Hematopoietic multipotent progenitor cell treated with erythropoietin and hydrocortisone succinate and interleukin-3 and kit ligand, for 15 days (in vitro differentiated cells): Measurements from ENCODE around the gene BRMS1L.
"Not testable (repeated sequence)": the region's sequence is repeated elsewhere in the genome, so short reads cannot be mapped to it uniquely, and the experiment has no call there.

ENCODE experiments used
- DNase-seq: peaks from one replicate; pipeline ENCODE4 v3.0.0-alpha.2; 2015; ENCODE audit warnings: low spot score

BRMS1L gene, protein sequence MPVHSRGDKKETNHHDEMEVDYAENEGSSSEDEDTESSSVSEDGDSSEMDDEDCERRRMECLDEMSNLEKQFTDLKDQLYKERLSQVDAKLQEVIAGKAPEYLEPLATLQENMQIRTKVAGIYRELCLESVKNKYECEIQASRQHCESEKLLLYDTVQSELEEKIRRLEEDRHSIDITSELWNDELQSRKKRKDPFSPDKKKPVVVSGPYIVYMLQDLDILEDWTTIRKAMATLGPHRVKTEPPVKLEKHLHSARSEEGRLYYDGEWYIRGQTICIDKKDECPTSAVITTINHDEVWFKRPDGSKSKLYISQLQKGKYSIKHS

DNA sequence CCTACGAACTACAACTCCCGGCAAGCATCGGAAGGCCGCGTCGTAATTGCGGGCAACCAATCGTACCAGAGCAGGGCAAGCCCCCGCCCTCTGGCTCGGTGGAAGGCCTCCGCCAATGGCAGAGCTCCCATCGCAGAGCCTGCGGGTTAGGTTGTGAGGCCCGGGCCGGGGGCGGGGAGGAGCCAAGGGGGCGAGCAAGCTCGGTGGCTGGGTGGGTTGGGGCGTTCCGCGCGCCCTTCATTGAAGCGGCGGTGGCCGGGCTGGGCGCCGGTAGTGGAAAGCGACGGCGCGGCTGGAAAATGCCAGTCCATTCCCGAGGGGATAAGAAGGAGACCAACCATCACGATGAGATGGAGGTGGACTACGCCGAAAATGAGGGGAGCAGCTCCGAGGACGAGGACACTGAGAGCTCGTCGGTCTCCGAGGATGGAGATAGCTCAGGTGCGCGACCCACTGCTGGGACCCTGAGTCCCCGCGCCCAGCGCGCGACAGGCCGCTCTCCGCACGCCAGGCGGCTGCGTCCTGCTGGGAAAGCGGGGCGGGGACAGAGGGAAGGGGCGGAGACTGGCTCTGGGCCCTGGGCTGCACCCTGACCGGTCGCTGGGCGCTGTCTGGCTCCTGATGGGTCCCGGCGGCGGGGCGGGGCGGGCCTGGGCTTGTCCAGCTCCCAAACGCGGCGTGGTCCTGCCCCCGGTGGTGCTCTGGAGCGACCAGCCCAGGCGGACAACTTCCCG is at the start of gene BRMS1L:
Gene BRMS1L, plus strand, starts transcription at position 121 of the 734 bp plus-strand sequence. Its CDS starts 179 bp downstream, at position 300.
- DNase-seq, result peak; percentile 92

DNA sequence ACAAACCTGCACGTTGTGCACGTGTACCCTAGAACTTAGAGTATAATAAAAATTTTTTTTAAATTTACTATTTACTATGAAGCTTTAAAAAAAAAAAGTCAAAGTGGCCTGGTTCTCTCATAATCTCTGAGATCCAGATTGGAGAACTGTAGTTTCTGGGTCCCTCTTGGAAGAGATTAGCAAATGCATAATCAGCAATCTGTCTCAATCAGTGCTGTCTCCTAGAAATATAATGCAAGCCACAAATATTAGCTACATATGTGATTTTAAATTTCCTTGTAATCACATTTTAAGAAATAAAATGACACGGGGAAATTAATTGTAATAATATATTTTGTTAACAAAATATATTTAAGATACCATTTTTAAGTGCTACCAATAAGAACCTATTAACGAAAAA is 49.3 kb upstream of the BRMS1L start:
- no peak for DNase-seq

DNA sequence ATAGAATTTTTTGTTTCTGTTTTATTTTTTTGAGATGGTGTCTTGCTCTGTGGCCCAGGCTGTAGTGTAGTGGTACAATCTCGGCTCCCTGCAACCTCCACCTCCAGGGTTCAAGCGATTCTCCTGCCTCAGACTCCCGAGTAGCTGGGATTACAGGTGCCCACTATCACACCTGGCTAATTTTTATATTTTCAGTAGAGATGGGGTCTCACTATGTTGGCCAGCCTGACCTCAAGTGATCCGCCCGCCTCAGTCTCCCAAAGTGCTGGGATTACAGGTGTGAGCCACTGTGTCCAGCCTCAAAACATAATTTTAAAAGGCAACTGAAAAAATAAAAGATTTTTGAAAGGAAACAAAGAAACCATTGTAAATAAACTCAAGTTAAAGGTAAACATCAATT is 48.6 kb upstream of the BRMS1L start:
- not testable (repeated sequence) for DNase-seq

DNA sequence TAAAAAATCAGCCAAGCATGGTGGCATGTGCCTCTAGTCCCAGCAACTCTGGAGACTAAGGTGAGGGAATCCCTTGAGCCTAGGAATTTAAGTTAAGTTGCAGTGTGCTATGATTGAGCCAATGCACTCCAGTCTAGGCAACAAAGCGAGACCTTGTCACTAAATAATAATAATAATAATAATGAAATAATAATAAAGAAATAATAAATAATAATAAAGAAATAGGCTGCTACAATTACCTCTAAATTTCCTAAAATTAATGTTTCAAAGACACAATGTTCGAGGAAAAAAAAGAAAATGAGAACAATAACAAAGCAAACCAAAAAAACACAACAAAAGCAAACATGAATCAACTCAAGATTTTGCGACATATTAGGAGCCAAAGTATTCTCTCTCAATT is 46.8 kb upstream of the BRMS1L start:
- no peak for DNase-seq

DNA sequence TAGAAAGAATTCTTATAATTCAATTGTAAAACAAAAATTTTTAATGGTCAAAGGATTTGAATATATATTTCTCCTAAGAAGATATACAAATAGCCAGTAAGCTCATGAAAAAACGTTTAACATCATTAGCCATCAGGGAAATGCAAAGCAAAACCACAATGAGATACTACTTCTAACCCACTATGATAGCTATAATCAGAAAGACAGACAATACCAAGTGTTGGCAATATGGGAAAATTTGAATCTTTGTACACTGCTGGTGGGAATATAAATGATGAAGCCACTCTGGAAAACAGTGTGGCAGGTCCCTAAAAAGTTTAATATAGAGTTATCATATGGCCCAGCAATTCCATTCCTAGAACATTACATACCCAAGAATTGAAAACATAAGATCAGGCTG is 42.4 kb upstream of the BRMS1L start:
- no peak for DNase-seq

DNA sequence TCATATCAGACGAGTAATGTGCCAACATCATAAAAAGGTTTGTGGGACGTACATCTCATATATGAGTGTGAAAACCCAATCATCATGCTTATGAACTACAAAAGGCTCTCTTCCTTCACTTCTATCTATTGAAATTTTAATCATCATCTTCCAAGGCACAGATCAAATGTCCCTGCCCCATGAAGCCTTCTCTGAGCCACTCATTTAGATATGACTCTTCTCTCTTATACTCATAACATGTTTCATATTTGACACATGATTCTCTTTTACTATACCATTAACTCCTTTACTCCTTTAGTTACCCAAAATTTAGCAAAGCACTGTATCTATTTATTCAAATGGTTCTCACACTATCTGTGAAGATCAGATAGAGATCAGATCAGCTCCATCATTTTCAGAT is 39.3 kb upstream of the BRMS1L start:
- DNase-seq, result no peak

DNA sequence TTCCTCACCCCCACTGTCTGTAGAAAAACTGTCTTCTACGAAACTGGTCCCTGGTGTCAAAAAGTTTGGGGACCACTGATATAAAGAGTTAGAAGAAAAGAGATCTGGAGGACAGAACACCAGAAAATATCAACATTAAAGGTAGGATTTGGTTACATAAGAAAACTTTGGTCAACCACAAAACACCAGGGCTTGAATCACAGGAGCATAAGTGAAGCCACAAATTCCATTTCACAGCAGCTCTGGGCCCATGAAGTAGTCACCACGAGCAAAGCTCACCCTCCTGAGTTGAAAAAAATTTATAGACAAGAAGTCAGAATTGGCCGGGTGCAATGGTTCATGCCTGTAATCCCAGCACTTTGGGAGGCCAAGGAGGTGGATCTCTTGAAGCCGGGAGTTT is 36.5 kb upstream of the BRMS1L start:
- no peak for DNase-seq

DNA sequence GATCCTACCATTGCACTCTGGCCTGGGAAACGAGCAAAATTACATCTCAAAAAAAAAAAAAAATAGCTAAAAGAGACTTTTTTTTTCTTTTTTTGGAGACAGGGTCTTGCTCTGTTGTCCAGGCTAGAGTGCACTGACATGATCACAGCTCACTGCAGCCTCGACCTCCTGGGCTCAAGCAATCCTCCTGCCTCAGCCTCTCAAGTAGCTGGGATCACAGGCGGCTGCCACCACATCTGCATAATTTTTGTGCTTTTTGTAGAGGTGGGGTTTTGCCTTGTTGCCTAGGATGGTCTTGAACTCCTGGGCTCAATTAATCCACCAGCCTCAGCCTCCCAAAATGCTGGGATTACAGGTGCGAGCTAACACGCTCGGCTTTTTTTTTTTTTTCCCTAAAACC is 28.3 kb upstream of the BRMS1L start:
- DNase-seq, result no peak

DNA sequence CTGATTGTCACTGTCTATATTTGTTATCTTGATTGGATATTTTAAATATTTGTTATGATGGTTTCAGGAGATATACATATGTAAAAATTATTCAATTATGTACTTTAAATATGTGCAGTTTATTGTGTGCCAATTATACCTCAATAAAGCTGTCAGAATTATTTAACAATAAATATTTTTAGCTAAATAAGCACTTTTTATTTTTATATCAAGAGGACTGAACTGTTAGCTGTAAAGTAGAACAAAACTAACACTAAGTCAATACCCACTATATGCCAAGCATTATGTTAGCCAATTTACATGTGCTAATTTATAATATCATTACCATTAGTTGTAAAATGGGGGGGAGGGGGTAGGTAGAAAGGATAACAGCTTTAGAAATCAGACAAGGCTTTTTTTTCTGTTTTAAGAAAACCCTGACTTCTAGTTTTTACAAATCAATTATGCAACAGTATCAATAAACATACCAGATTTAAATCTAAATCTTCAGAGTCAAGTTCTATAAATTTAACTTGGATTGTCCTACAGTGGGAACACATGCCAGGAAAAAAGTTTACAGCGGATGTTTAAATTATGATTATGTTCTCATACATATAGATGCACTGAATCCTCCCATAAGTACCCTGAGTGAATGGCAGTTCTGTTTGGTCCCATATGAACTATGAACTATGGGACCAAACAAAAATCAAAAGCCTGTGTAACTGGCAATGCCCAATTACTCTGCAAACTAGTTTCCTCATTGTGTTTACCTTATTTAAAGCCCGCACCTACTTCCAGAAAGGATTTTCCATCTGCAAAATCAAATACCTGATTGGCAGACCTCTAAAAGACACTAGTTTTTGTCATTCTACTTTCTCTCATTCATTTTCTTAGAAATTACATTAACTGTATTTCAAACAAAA is 19.9 kb upstream of the BRMS1L start:
- no peak for DNase-seq

DNA sequence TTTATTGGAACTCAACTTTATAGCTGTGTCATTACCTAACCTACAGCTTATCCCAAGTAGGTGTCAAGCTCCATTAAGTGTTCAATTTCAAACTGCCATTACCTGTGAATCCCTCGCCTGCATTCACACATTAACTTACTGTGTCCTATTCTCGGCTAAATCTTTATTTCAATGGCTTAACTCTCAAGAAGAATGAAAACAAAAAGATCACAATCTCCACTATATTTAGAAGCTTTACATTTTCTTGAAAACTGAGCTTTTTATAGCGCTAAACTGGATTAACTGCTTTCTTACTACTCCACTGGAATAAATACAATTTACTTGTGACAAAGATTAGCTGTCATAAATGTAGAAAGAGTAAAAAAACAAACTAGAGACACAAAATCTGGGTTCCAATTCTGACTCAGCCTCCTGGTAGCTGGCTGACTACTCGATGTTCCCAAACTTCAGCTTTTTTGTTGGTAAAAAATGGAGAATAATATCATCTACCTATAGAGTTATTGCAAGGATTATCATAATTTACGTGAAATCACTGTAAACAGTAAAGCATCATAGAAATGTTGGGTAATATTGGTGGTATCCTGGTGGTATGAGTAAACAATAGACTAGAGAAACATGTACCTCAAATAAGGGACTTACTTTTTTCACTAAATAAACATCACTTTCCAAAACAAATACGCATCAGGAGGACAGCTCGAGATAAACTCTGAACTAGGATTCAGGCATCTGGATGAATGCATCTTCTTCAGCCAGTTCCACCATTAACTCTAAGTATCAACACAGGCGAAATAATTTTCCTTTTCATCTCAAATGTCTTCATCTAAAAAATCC is 18.8 kb upstream of the BRMS1L start:
- no peak for DNase-seq

DNA sequence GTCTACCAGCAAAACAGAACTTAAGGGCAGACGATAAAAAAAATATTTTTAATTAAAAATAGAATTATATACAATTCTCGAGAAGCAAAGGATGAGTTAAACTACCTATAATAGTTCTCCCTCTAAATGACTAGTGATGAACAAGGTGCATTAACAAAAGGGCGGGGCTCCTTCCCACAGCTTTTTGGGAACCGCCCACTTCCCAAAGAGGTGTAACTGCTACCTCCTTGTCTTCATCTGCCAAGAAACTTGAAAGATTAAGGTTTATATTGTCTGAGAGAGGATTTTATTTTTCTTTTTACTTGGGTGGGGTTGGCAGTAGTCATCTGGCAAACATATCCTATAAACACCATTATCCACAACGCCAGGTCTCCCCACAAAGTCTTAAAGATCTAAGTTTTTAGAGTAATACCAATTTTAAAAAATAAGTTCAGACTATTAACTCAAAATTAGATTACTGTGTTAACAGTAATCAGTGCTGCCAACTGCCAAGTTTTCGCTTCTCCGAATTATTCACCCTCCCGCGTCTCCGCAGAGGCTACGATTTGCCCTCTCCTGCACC is 18.0 kb upstream of the BRMS1L start:
- peak; percentile 24 for DNase-seq

DNA sequence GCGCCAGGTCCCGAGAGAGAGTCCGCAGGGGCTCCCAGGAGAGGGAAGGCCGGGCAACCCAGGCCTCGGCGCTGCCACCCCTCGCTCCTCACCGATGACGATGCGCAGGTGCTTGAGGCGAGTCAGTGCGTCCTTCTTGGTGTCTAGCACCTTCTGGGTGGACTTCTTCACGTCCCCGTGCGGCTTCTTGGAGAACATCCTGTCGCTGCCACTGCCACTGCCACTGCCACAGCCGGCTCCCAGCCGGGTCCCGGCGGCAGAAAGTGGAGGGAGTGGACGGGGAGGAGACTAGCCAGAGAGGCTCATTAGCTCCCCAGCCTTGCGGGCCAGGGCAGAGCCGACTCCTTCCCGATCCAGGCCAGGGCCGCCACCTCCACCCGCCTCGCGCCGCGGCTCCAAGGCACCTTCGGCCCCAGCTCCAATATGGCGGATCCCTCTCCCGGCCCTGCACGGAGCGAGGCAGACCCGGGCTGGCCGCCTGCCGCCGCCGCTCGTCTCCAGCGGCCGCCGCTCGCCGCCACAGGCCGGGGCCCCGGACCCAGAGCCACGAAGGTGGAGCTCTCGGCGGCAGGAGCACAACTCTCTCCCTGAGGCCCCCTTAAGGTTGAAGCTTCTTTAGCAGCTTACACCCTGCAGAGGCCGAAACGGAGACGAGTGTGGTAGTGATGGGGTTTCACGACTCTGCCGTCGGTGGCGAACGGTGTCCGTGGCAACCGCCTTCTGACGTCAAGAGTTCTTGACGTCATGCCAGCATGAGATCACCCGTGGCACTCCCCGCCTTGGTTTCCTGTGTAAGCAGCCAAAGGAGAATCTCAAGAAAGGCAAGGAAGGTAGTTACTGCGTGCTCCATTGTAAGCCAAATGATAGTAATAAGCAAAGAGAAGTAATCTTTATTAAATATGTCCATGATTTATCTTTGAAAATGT is 17.2 kb upstream of the BRMS1L start, which contains the start of gene RALGAPA1:
Gene RALGAPA1, minus strand, starts transcription at position 658 of the 926 bp plus-strand sequence. Its CDS starts 460 bp downstream, at position 198.
- DNase-seq, result peak; percentile 83

DNA sequence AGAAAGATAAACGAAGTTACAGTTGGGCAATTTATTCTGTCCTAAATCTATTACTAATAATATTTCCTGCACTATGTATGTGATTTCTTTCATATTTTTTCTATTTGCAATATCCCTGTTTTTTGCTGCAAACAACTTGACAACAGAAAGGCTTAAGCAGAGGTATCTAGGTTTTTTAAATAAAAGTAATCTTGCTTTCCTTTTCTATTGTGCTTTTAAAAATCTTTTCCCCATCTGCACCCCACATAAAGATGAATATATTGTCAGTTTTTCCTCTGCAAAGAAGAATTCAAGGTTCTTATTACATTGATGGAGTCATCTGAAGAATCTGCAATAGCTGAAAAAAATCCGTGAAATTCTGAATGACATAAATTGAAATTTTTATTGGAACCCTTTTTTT is 16.5 kb upstream of the BRMS1L start:
- DNase-seq, result no peak

DNA sequence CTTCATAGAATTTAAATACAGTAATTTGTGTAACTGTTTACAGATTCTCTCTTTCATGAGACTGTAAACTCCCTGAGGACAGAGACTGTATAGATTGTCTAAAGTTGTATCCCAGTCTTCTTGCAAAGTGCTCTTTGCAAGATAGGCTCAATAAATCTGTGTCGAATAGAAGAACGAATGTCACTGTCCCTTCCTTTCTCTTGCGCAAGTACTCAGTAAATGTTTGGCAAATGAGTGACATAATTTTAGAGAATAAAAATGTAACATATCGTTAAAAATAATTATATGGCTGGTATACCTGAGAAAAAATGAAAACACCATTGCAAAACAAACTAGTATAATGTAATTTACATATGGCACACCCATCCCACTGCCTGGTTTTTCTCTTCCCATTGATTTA is 15.2 kb upstream of the BRMS1L start:
- no peak for DNase-seq

DNA sequence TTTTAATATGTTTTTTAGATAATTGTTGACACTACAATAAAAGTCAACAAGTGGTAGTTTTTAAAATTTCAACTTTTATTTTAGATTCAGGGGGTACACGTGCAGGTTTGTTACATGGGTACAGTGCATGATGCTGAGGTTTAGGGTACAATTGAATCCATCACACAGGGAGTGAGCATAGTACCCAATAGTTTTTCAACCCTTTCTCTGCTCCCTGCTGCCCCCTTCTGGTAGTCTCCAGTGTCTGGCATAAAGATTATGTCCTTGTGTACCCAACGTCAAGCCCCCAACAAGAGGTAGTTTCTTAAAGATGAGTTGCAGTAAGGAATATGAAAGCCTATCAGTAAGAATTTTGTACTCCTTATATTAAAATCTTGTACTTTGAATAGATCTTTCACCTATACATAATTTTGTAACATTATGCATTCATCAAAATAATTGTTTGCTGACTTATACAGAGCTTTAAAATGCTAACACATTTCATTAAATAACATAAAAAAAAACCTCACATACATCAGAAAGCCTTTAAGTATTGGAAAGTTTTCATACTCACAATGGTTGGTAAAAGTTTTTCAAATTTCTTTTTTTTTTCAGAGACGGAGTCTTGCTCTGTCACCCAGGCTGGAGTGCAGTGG is 11.7 kb upstream of the BRMS1L start:
- DNase-seq, result peak; percentile 72

DNA sequence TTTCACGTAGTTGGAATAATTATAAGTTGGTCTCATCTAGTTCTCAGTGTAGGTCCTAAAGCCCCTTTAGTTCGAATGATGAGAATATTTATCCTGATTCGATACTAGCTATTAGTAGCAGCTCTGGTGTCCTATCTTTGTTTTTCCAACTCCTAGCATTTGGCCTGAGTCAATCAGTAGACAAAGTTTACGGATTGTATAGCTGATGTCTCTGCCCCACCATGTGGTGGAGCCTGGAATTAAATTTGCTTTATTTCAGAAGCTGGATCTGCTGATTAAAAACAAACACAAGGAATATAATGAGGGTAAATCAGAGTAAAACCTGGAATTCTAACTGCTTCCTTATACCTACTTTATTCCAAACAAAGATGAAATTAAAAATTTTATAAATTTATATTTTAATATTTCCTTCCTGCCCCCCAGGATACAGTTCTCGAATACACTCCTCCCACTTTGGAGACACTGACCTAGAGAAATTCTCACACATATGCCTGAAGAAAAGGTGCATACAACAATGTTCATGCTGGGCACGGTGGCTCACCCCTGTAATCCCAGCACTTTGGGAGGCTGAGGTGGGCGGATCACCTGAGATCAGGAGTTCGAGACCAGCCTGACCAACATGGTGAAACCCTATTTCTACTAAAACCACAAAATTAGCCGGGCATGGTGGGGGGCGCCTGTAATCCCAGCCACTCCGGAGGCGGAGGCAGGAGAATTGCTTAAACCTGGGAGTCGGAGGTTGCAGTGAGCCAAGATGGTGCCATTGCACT is 7.6 kb upstream of the BRMS1L start:
- peak; percentile 22 for DNase-seq

DNA sequence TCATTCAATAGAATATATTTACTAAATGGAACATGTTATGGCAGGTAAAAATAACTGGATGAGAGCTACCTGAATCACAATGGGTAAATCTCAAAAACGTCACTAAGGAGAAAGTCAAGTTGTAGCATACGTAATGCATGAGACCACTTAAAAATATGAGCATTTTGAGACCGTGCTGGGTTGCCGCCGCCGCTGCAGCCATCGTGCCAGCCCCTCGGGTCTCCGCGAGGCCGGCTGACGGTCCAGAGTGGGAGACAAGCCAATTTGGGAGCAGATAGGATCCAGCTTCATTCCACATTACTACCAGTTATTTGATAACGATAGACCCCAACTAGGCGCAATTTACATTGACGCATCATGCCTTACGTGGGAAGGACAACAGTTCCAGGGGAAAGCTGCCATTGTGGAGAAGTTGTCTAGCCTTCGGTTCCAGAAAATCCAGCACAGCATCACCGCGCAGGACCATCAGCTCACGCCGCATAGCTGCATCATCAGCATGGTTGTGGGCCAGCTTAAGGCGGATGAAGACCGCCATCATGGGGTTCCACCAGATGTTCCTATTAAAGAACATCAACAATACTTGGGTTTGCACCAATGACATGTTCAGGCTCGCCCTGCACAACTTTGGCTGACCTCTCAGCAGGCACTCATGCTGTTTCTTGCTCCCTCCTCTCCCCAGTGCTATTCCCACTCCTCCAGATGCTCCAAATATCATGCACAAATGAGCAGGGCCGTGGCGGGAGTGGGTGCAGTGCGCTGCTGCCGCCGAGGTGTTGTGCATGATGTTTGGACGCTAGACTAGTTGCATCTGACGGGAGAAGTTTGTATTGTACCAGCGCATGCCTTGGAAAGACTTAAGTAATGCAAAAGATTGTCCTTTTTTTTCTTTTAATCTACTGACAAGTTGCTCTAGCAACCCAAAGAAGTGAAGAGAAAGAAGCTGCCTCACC is 6.3 kb upstream of the BRMS1L start:
- no peak for DNase-seq
